Astrocyte of the cerebellum (primary cell): Measurements from ENCODE around the gene TPBG.
A peak's percentile ranks its signal among the peaks of the same experiment; 100 is the strongest.

ENCODE experiments used
- DNase-seq: peaks from one replicate; pipeline ENCODE4 v3.0.0-alpha.2; 2011; ENCODE audit warnings: low read depth
- H3K4me3 ChIP-seq: 2 replicates; pipeline ENCODE4 v1.5.1; 2011; ENCODE audit warnings: mild to moderate bottlenecking, low read depth, low read length, moderate library complexity
- CTCF ChIP-seq: IDR thresholded peaks from 2 replicates; pipeline ENCODE4 v1.5.1; 2012; ENCODE audit warnings: low read length, low read depth, moderate library complexity, mild to moderate bottlenecking; ENCODE audit errors: missing control alignments
- in situ Hi-C: cut with HindIII; loops from 2 replicates; pipeline ENCODE4 v1.10.0; 2017; ENCODE audit warnings: low sequenced_read_pairs

TPBG gene

GRCh38 chr6:82363428-82364086 lies at the start of gene TPBG:
Gene TPBG, plus strand, starts transcription at chr6:82363817. Its CDS starts 1,145 bp downstream, at chr6:82364962.
- TF ChIP-seq CTCF: peak; percentile 49

GRCh38 chr6:82322386-82322785 lies 41.2 kb upstream of the TPBG start:
- TF ChIP-seq CTCF: no peak
- no peak for DNase-seq
- in situ Hi-C loops: no loop called here
- no peak overlapping the region for H3K4me3 ChIP-seq

More at GRCh38 chr6:82363428-82364086, at the start of gene TPBG:
- DNase-seq: peak; percentile 54
- in situ Hi-C loops: no loop called here
- H3K4me3 ChIP-seq: peak within 1 kb of the TSS; percentile 77

GRCh38 chr6:82329766-82330165 lies 33.9 kb upstream of the TPBG start:
- TF ChIP-seq CTCF: no peak
- in situ Hi-C loops: no loop called here
- no peak for DNase-seq
- H3K4me3 ChIP-seq: no peak overlapping the region

GRCh38 chr6:82330171-82330804 lies 33.3 kb upstream of the TPBG start:
- no peak for TF ChIP-seq CTCF
- in situ Hi-C loops: no loop called here
- DNase-seq: no peak
- no peak overlapping the region for H3K4me3 ChIP-seq

GRCh38 chr6:82331031-82331773 lies 32.4 kb upstream of the TPBG start:
- in situ Hi-C loops: no loop called here
- no peak overlapping the region for H3K4me3 ChIP-seq
- DNase-seq: peak; percentile 28
- TF ChIP-seq CTCF: peak; percentile 23

GRCh38 chr6:82333781-82334180 lies 29.8 kb upstream of the TPBG start:
- no peak for DNase-seq
- TF ChIP-seq CTCF: no peak
- no peak overlapping the region for H3K4me3 ChIP-seq
- in situ Hi-C loops: no loop called here
